ENCODE results near the gene SIL1. TPM values are rescaled to one million over a fixed set of nuclear protein-coding genes. Genes with fewer than 3 reads are reported as not detected.

Gene SIL1
- total RNA-seq, 2 donors from 2014 or later, result 31.6 to 64.4 TPM

- H3K36me3 ChIP-seq, result peaks cover 8% of the 10 kb centered on the region
- no peaks in the 10 kb centered on the region for H3K4me1 ChIP-seq
- no peak for DNase-seq
- H3K27me3 ChIP-seq, result no peaks in the 10 kb centered on the region
- intact Hi-C loops (cut with DNase I), result no loop called here
- no peak overlapping the region for H3K9ac ChIP-seq (ENCODE audit: low read depth in 2 of 2, low read length in 2 of 2)
- no peaks in the 10 kb centered on the region for H3K9me3 ChIP-seq
- H3K27ac ChIP-seq, result no peak overlapping the region
- H3K4me3 ChIP-seq, result no peak overlapping the region
- no peak for TF ChIP-seq CTCF (IDR thresholded peaks at IDR 0.05)
These were observed 261.2 kb downstream of the SIL1 start for GRCh38 chr5:138936968-138937345.

GRCh38 chr5:138936225-138936967 is 261.8 kb downstream of the SIL1 start:
- TF ChIP-seq CTCF (IDR thresholded peaks at IDR 0.05), result no peak
- H3K27ac ChIP-seq, result no peak overlapping the region
- peaks cover 9% of the 10 kb centered on the region for H3K36me3 ChIP-seq
- no peak for DNase-seq
- H3K9me3 ChIP-seq, result no peaks in the 10 kb centered on the region
- H3K27me3 ChIP-seq, result no peaks in the 10 kb centered on the region
- intact Hi-C loops (cut with DNase I), result no loop called here
- H3K4me3 ChIP-seq, result no peak overlapping the region
- H3K4me1 ChIP-seq, result no peaks in the 10 kb centered on the region
- H3K9ac ChIP-seq (ENCODE audit: low read depth in 2 of 2, low read length in 2 of 2), result no peak overlapping the region

GRCh38 chr5:138935466-138935865 is 262.7 kb downstream of the SIL1 start:
- no peak for TF ChIP-seq CTCF (IDR thresholded peaks at IDR 0.05)
- Histone ChIP-seq H3K4me3 (no peak overlapping the region), H3K36me3 (peaks cover 9% of the 10 kb centered on the region), H3K9me3 (no peaks in the 10 kb centered on the region), H3K27me3 (no peaks in the 10 kb centered on the region), H3K27ac (no peak overlapping the region), H3K9ac (ENCODE audit: low read depth in 2 of 2, low read length in 2 of 2) (no peak overlapping the region), H3K4me1 (no peaks in the 10 kb centered on the region)
- no peak for DNase-seq
- intact Hi-C loops (cut with DNase I), result no loop called here

- no peak for DNase-seq
- Histone ChIP-seq H3K4me3 (no peak overlapping the region), H3K27ac (no peak overlapping the region), H3K9me3 (no peaks in the 10 kb centered on the region), H3K36me3 (peaks cover 9% of the 10 kb centered on the region), H3K9ac (ENCODE audit: low read depth in 2 of 2, low read length in 2 of 2) (no peak overlapping the region), H3K4me1 (no peaks in the 10 kb centered on the region), H3K27me3 (no peaks in the 10 kb centered on the region)
- TF ChIP-seq CTCF (IDR thresholded peaks at IDR 0.05), result no peak
- intact Hi-C loops (cut with DNase I), result no loop called here
These were observed 263.2 kb downstream of the SIL1 start for GRCh38 chr5:138934971-138935370.

GRCh38 chr5:138933522-138934290 is 264.5 kb downstream of the SIL1 start:
- Histone ChIP-seq H3K27ac (no peak overlapping the region), H3K9me3 (no peaks in the 10 kb centered on the region), H3K4me1 (no peaks in the 10 kb centered on the region), H3K36me3 (peaks cover 9% of the 10 kb centered on the region), H3K9ac (ENCODE audit: low read depth in 2 of 2, low read length in 2 of 2) (no peak overlapping the region), H3K4me3 (no peak overlapping the region), H3K27me3 (no peaks in the 10 kb centered on the region)
- intact Hi-C loops (cut with DNase I), result no loop called here
- DNase-seq, result no peak
- TF ChIP-seq CTCF (IDR thresholded peaks at IDR 0.05), result no peak

All from colonic mucosa (tissue), 4 donors.